ENCODE measurements around the gene DNAJC27.
"Not testable (repeated sequence)": the region's sequence is repeated elsewhere in the genome, so short reads cannot be mapped to it uniquely, and the experiment has no call there.

The DNAJC27 gene

DNA sequence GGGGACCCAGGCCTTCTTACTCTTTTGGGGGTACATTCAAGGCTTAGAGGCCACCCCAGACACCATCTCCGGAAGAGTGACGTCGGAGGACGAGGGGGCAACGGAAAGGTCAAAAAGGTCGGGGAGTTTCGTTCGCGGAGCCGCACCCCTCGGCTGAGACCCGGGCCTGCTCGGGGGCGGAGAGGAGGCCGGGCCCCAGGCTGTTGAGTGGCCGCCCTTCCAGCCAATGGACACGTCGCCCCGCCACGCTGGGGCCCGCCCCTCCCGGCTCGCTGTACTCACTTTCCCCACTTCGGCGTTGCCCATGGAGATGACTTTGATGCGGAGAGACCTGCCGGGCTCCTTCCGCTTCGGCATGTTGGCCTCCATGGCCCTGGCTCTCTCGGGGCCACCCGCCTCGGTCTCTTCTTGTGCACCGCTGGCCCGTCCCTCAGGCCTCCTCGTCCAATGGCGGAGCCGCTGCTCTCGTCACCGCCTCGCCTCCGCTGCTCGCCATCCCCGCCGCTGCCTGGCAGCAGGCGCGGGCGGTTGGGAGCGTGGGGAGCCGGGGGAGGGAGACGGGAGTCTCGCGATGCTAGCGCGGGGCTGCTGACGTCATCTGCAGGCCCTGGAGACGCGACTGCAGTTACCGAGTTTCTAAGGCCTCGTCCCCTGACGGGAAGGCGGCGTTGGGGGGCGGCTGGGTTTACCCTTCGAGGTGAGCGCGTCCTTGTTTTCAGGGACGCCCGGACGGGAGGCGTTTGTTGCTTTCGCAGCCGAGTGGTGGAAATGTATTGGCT lies at the start of gene DNAJC27:
DNAJC27 (minus strand) TSS at position 420 of the 779 bp plus-strand sequence; CDS start at position 369, 51 bp downstream.
- peak; percentile 99 for DNase-seq (ENCODE audit: low spot score)

GRCh38 chr2:25018681-25019080 lies 46.9 kb upstream of the DNAJC27 start:
- no peak for DNase-seq (ENCODE audit: low spot score)

DNA sequence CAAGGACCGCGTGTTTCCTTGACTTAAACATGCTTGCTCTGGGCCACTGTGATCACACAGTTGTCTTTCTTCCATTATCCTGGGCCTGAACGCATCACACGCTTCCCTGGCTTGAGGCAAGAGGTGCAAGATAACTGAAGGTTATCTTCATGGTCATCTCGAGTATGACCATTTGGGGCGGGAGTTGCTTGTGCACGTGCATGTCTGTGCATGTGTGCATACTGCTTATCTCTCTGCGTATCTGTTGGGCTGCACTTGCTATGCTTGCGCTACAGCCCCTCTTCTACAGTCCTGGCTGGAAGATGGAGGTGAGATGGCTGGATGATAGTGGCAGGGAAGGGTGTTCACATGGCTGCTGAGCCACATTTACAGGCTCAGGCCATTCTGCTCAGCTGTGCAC lies 42.9 kb upstream of the DNAJC27 start:
- DNase-seq (ENCODE audit: low spot score), result no peak

DNA sequence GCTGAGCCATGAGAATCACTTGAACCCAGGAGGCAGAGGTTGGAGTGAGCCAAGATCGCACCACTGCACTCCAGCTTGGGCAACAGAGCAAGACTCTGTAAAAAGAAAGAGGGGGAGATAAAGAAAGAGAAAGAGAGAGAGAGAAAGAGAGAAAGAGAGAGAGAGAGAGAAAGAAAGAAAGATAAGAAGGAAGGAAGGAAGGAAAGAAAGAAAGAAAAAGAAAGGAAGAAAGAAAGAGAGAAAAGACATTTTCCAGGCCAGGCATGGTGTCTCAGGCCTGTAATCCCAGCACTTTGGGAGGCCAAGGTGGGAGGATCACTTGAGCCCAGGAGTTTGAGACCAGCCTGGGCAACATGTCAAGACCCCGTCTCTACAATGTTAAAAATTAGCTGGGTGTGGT lies 39.6 kb upstream of the DNAJC27 start:
- DNase-seq (ENCODE audit: low spot score), result not testable (repeated sequence)

DNA sequence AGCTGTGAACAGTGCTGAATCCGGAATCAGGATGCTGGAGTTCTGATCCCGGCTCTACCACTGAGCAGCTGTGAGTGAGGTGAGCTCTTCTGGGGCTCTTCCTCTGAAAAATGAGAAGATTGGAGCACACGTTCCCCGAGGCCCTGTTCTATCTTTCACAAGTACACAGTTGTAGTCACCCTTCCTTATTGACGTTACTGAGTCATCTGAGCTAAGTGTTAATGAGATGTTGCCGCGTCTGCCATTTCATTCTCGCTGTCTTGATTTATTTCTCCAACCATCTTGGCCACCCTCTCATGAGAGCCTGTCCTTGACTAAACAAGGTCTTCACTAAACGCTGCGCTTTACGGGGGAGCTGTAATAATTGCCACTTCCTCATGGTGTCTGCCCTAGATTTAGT lies 38.2 kb upstream of the DNAJC27 start:
- no peak for DNase-seq (ENCODE audit: low spot score)

GRCh38 chr2:25002066-25002465 lies 30.3 kb upstream of the DNAJC27 start:
- DNase-seq (ENCODE audit: low spot score), result no peak

DNA sequence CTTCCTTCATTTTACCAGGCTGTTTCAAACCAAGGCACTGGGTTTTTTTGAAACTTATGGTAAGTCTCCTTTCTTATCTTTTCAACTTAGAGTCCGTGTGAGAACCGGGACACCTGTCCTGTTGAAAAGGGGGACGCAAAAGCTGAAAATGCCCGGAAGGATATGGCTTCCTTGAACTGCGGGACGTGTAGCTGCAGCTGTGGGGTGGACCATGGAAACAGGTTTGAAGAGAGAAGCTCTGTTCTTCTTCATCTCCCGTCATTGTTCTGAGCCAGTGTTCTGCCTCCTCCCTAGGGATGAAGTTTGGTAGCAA lies 29.5 kb upstream of the DNAJC27 start:
- no peak for DNase-seq (ENCODE audit: low spot score)

GRCh38 chr2:25000503-25001324 lies 29.0 kb upstream of the DNAJC27 start:
- peak; percentile 57 for DNase-seq (ENCODE audit: low spot score)

DNA sequence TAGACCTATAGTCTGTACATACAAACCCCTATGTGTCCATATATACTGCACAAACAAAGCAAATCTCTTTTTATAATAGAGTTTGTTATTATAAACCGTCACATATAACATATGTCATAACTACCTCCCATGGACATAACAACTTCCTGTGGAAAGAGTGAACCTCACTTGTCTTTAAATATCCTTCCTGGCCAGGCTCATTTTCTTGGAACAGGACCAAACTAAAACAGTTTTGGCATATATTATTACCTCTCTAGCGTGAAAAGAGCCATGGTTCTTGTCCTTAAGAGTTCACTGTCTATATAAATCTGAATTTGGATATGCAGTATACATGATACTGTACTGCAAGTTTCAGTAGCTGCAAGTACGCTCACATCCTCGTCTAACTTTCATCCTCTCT lies 28.3 kb upstream of the DNAJC27 start:
- DNase-seq (ENCODE audit: low spot score), result no peak

DNA sequence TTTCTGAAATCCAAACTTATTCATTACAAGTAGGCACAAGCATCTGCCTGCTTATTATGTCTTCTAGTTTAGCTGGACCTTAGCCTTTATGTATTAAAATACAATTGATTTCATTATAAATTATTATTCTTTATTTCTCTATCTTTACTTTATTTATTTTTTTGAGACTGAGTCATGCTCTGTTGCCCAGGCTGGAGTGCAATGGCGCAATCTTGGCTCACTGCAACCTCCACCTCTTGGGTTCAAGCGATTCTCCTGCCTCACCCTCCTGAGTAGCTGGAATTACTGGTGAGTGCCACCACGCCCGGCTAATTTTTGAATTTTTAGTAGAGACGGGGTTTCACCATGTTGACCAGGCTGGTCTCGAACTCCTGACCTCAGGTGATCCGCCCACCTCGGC lies 27.3 kb upstream of the DNAJC27 start:
- DNase-seq (ENCODE audit: low spot score), result not testable (repeated sequence)

GRCh38 chr2:24994146-24994724 lies 22.5 kb upstream of the DNAJC27 start:
- DNase-seq (ENCODE audit: low spot score), result no peak

- DNase-seq (ENCODE audit: low spot score), result no peak
Measured at GRCh38 chr2:24993406-24994145, 21.8 kb upstream of the DNAJC27 start.

DNA sequence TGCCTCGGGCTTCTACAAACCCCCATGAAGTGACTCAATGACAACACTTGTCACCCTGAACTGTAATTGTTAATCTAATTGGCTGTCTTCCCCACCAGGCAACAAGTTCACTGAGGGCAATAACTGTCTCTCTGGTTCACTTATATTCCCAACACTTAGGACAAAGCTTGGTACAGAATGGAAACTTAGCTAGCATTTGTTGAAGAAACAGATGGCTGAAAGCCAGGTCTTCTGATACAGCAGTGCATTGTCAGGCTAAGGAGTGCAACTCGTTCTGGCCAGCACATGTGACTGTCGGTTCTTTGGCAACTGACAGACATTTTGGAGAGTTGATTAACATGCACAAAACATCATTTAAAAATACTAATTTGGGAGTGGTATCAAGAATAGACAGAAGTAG lies 14.6 kb upstream of the DNAJC27 start:
- no peak for DNase-seq (ENCODE audit: low spot score)

GRCh38 chr2:24985511-24985910 lies 13.8 kb upstream of the DNAJC27 start:
- no peak for DNase-seq (ENCODE audit: low spot score)

DNA sequence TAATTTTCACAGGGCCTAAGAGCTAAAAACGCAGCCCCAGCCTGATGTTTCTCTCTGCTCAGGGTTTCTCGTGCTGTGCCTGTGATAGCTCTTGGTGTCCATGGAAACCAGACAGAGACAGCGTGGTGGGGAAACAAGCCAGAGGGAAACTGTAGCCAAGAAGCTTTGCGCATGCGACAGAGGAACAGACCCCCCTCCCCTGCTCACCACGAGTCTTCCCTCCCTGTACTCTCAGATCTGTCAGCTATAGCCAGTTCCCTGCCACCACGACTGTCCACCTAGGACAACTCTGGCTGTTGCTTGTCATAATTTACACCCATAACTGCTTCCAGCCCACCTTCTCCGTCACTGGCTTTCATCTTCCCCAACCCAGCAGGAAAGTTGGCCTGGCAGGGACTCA lies 13.2 kb upstream of the DNAJC27 start:
- DNase-seq (ENCODE audit: low spot score), result peak; percentile 23

- DNase-seq (ENCODE audit: low spot score), result peak; percentile 15
Measured at GRCh38 chr2:24981411-24982136, 9.8 kb upstream of the DNAJC27 start.

- DNase-seq (ENCODE audit: low spot score), result no peak
Measured at GRCh38 chr2:24978661-24979060, 6.9 kb upstream of the DNAJC27 start.

- DNase-seq (ENCODE audit: low spot score), result no peak
Measured at GRCh38 chr2:24977631-24978030, 5.9 kb upstream of the DNAJC27 start.

DNA sequence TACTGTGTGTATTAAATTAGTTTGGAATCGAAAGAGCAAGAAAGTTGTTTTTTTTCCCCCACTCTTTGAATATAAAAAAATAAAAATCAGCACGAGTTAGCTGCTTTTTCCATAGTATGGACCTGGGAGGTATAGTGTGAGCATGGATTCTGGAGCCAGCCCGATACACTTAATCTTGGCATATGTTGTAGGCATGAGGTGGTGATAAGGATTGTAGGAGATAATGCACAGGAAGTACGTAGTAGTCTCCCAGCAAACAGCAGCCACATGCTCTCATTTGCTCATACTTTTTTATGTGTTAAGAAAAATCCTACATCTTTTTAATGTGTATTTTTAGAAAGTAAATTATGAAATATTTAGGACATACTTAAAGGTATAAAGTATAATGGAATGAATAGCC lies 2.1 kb upstream of the DNAJC27 start:
- DNase-seq (ENCODE audit: low spot score), result no peak

DNA sequence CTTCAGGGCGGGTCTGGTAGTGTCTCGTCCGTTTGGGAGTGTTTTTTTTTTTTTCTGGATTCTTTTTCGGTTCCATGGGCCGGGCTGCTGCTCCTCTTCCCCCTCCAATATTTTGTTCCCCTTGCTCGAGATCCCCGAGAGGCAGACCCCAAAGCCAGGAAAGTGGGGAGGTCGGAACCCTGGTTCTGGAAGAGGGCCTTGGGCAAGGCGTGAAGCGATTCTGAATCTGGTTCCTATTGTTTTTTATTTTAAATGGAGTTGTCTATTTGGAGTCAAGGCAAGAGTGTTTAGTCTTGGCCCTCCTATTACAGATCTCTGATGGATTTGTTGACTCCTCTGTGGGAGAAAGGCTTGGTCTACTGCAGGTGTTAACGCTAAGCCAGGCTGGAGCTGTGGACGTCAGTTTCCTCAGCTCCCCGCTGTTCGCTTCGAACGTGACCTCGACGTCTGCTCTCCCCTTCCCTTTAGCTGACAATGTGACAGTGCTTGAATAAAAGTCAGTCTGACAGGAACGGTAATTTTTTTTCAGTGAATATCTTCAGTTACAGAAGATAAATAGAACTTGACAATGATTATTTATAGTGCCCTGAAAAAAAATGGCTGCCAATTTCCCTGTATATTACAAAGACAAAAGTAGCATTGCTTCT lies 683 bp upstream of the DNAJC27 start:
- peak; percentile 34 for DNase-seq (ENCODE audit: low spot score)

GRCh38 chr2:24971286-24971535 lies 544 bp downstream of the DNAJC27 start:
- DNase-seq (ENCODE audit: low spot score), result no peak

Data from AG20443 (cell line).